SKM-1 treated with dmso at 0.1 percent for 144 hours (cell line): ENCODE data around the gene CENPF.

ENCODE experiments used
- DNase-seq: peaks from one replicate; lab custom pipeline; 2025; ENCODE audit not compliant: unreplicated experiment; lab: John Stamatoyannopoulos, UW

The CENPF gene

GRCh38 chr1:214700437-214700836 is 97.4 kb downstream of the CENPF start:
- DNase-seq = no peak

- no peak for DNase-seq
Observed at GRCh38 chr1:214702556-214702955, 99.6 kb downstream of the CENPF start.

- no peak for DNase-seq
Observed at GRCh38 chr1:214707306-214708087, 104.5 kb downstream of the CENPF start.

- no peak for DNase-seq
Observed at GRCh38 chr1:214708321-214708955, 105.4 kb downstream of the CENPF start.

GRCh38 chr1:214709241-214709640 is 106.2 kb downstream of the CENPF start:
- DNase-seq = no peak

- DNase-seq = no peak
Observed at GRCh38 chr1:214712737-214713136, 109.7 kb downstream of the CENPF start.
